Neuron (in vitro differentiated cells): ENCODE data around the gene DHX9.

Experiments
- H2AFZ ChIP-seq: one replicate; pipeline ENCODE4 v1.6.1; 2013; ENCODE audit warnings: low read depth, mild to moderate bottlenecking, inconsistent platforms, low read length, moderate library complexity
- H3K27me3 ChIP-seq: one replicate; pipeline ENCODE4 v1.6.1; 2013; ENCODE audit warnings: low read length; ENCODE audit not compliant: insufficient read depth
- H3K36me3 ChIP-seq: one replicate; pipeline ENCODE4 v1.6.1; 2013; ENCODE audit warnings: low read length; ENCODE audit not compliant: insufficient read depth
- H3K4me1 ChIP-seq: one replicate; pipeline ENCODE4 v1.6.1; 2013; ENCODE audit warnings: low read length; ENCODE audit not compliant: insufficient read depth
- H3K4me3 ChIP-seq: 2 replicates; pipeline ENCODE4 v1.5.1; 2013; ENCODE audit warnings: mild to moderate bottlenecking, low read length, moderate library complexity
- H3K9me3 ChIP-seq: one replicate; pipeline ENCODE4 v1.6.1; 2013; ENCODE audit warnings: low read length

DHX9 gene

DNA sequence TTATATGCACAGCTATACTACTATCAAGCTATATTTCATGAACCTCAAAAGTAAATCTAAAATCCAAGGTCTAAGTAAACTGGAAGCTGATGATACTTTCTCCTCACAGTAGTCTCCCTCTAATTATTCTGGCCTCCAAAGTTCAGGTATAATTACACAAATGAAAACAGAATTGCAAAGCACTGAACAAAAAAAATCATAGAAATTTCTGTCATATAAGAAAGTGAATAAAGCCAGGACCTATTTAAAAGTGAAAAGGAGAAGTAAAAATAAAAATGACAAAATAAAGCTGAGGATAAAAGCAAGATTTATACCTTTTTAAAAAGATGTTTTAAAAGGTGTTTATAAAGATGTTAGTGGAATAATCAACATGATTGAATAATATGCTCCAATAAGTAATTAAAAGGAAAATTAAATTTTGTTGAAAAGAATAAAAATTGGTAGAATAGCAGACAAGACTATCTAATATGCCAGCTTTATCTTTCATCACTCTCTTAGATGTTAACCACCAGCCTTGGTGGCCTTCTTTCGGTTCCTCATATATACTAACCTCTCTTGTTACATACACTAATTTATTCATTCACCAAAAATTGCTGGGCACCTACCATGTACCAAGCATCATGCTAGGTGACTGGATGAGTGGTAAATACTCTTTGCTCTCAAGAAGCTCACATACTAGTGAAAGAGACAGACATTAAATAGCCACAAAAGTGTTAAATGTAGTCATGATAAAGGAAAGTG, 88.7 kb downstream of the DHX9 start:
- Histone ChIP-seq H3K27me3 (peaks cover 3% of the 10 kb centered on the region), H3K9me3 (no peaks in the 10 kb centered on the region), H3K4me1 (no peaks in the 10 kb centered on the region), H3K4me3 (no peak overlapping the region), H2AFZ (no peak overlapping the region), H3K36me3 (no peaks in the 10 kb centered on the region)

GRCh38 chr1:182930985-182931384, 91.8 kb downstream of the DHX9 start:
- Histone ChIP-seq H2AFZ (no peak overlapping the region), H3K4me3 (no peak overlapping the region), H3K9me3 (no peaks in the 10 kb centered on the region)

GRCh38 chr1:182935716-182936115, 96.6 kb downstream of the DHX9 start:
- Histone ChIP-seq H3K27me3 (peaks cover 5% of the 10 kb centered on the region), H3K9me3 (no peaks in the 10 kb centered on the region), H3K4me1 (no peaks in the 10 kb centered on the region), H2AFZ (no peak overlapping the region), H3K36me3 (no peaks in the 10 kb centered on the region), H3K4me3 (no peak overlapping the region)

More at GRCh38 chr1:182930985-182931384, 91.8 kb downstream of the DHX9 start:
- no peaks in the 10 kb centered on the region for H3K36me3 ChIP-seq
- peaks cover 3% of the 10 kb centered on the region for H3K27me3 ChIP-seq
- H3K4me1 ChIP-seq = no peaks in the 10 kb centered on the region
